ENCODE results near the gene RAB40B.
"Not testable (repeated sequence)": the region's sequence is repeated elsewhere in the genome, so short reads cannot be mapped to it uniquely, and the experiment has no call there.

The RAB40B gene

GRCh38 chr17:82667668-82668000 lies 30.9 kb downstream of the RAB40B start:
- no peak for DNase-seq

- DNase-seq, result no peak
Measured at GRCh38 chr17:82666931-82667667, 31.4 kb downstream of the RAB40B start.

DNA sequence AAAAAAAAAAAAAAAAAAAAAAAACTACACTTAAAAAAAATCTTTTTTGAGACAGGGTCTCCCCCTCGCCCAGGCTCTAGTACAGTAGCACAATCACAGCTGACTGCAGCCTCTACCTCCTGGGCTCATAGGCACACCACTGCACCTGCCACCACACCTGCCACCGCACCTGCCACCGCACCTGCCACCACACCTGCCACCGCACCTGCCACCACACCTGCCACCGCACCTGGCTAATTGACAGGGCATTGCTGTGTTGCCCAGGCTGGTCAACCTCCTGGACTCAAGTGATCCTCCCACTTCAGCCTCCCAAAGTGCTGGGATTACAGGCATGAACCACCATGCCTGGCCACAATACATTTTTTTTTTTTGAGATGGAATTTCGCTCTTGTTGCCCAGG lies 32.6 kb downstream of the RAB40B start:
- no peak for DNase-seq

DNA sequence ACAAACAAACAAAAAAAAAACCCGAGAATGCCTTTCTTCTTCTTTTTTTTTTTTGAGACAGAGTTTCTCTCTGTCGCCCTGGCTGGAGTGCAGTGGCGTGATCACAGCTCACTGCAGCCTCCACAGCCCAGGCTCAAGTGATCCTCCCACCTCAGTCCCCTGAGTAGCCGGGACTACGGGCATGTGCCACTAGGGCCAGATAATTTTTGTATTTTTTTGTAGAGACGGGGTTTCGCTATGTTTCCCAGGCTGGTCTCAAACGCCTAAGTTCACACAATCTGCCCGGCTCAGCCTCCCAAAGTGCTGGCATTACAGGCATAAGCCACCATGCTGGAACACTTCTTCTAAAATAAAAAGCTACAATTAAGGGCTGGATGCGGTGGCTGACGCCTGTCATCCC lies 33.3 kb downstream of the RAB40B start:
- no peak for DNase-seq

DNA sequence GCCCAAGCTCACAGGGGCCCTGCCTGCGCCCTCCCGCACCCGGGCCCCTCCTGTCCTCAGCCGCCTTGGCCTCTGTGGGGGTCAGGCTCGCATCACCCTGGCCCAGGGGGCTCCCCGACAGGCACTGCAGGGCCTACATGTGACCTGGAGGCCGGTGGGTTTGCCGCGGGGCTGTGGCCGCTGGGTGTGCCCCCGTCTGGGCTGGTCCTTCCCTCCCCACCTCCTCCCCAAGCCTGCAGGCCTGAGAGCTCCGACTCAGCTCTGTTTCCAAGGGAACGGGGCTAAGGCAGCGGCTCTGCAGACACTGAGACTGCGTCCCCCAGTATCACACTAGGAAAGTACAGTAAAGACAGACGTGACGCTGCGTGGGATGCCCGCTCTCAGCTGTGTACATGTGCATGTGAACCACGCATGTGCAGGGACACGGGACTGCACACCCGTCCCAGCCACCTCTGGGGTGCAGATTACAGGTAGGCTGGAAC lies 33.8 kb downstream of the RAB40B start:
- DNase-seq, result peak in 1 of 3 experiments; percentile 4

DNA sequence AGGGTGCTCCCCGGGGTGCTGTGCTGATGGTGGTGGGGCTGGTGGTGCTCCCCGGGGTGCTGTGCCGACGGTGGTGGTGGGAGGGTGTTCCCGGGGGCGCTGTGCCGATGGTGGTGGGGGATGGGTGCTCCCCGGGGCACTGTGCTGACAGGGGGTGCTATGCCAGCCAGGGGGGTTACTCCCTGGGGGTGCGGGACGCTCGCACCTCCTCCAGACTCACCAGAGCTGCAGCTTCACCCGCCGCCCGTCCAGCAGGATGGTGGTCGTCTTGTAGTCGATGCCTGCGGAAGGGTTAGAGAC lies 34.3 kb downstream of the RAB40B start:
- DNase-seq, result no peak

DNA sequence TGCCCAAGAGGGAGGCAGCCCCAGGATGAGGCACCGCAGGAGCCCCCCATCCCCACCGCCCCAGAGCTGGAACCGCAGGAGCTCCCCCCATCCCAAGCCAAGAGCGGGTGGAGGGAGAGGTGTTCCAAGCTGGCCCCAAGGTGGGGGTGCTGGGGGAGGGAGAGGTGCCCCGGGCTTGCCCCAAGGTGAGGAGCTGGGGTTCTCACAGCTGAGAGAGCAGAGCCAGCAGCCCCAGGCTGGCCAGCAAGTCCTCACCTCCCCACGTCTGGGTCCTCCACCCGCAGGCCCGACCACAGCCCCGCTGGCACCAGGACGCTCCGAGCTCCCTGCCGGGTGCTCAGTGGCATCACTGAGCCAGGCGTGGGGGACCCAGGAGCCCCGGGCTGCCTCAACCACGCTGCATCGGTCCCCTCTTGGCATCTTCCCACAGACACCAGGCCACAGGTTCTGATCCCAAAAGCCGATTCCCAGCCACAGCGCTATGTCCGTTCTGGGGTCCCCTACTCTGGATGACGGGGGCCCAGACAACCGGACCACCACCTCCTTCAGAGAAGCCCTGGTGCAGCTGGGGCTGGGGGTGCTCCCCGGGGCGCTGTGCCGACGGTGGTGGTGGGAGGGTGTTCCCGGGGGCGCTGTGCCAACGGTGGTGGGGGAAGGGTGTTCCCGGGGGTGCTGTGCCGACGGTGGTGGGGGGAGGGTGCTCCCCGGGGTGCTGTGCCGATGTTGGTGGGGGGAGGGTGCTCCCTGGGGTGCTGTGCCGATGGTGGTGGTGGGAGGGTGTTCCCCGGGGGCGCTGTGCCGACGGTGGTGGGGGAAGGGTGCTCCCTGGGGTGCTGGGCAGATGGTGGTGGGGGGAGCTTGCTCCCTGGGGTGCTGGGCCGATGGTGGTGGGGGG lies 34.9 kb downstream of the RAB40B start:
- no peak for DNase-seq

DNA sequence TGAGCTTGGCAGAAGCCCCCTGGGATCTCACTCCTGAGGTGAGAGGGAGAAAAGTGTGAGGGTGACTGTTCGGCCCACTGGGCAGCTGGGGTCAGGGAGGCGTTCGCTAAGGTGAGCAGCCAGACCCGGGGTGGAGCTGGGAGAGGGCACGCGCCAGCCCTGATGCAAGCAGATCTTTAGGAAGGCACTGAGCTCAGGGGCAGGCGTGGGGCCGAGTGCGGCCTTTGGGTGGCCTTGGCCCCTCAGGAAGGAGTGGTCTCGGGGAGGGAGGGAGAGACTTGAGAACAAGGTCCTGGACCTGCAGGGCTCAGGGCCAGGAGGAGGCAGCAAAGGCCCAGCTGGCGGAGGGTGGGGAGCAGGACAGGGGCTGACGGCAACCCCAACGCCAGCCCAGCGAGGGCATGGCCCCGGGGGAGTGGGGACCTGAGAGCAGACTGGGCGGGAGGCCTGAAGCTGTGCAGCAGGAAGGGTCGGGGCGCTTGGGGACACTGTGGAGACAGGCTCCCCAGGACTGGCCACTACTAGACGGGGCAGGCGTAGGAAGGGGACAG lies 35.7 kb downstream of the RAB40B start:
- DNase-seq, result no peak

GRCh38 chr17:82661717-82662683 lies 36.5 kb downstream of the RAB40B start:
- no peak for DNase-seq

GRCh38 chr17:82659886-82660285 lies 38.6 kb downstream of the RAB40B start:
- no peak for DNase-seq

- DNase-seq, result no peak
Measured at GRCh38 chr17:82658796-82659452, 39.6 kb downstream of the RAB40B start.

DNA sequence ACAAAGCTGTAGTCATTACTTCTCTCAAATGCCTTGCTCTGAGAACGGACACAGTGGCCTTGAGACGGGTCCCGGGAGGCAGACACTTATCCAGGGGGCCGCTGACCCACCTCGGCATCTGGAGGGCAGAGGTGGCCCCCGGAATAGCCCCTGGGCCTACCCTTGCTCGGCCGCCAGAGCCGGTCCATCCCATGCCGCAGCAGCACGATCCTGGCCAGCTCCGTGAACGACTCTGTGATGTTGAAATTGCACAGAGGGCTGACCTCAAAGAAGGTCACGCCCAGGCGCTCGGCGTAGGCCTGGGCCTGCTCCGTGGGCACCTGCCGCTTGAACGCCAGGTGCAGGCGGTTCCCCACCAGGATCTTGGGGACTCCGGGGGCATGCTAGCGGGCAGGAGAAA lies 40.2 kb downstream of the RAB40B start:
- no peak for DNase-seq

GRCh38 chr17:82657926-82658325 lies 40.6 kb downstream of the RAB40B start:
- DNase-seq, result no peak

- DNase-seq, result no peak
Measured at GRCh38 chr17:82656266-82656665, 42.2 kb downstream of the RAB40B start.

- DNase-seq, result no peak
Measured at GRCh38 chr17:82655523-82655922, 43.0 kb downstream of the RAB40B start.

DNA sequence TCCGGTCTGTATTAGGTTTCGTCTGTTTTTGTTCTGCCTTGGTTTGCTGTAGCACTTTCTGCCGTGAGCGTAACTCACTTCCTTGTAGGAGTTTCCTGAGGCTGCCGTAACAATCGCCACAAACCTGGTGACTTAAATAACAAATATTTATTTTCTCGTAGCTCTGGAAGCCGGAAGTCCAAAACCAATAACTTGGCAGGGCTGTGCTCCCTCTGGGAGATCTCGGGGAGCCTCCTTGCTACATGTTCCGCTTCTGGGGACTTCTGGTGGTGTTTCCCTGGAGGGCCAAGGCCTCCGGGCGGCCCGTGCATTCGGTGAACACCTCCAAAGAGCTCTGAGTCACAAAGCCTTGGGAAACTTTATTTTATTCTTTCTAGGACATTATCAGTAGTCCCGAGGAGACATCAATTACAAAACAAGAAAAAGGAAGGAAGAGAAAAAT lies 43.4 kb downstream of the RAB40B start:
- DNase-seq, result no peak

GRCh38 chr17:82654611-82655010 lies 43.9 kb downstream of the RAB40B start:
- DNase-seq, result not testable (repeated sequence)

DNA sequence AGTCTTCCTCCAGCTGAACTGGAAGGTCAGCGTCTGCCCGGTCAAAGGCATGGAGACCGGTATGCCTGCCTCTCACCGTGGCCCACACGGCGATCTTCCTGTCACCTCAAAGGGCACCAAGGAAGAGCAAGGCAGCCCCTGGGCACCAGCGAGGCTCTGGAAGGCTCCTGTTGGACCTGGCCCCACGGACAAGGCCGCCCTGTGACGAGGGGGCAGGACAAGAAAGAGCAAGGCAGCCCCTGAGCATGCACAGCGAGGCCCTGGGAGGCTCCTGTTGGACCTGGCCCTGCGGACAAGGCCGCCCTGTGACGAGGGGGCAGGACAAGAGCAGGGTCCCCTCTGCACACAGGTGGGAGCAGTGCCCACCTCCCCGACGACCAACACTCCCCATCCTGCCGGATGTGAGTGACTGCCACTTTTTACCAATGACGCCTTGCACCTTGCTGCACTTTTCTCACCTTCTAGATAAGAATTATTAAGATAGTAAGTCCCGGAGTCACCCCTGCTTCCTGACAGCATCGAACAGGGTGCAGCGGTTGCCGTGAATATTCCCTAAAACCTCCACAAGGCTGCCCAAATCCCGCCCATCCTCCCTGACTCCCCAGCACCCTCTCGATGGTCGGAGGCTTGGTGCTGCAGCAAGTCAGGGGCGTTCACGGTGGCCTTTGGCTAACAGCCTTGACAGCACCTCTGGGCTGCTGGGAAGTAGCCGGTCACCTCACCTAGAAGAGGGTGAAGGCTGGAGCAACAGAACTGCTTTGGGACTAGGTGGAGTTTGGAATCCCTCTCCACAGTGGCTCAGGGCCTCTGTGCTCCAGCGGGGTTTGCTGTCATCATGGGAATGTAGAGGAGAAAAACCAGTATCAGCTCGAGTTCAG lies 44.6 kb downstream of the RAB40B start:
- no peak for DNase-seq

GRCh38 chr17:82650723-82651122 lies 47.8 kb downstream of the RAB40B start:
- DNase-seq, result no peak

DNA sequence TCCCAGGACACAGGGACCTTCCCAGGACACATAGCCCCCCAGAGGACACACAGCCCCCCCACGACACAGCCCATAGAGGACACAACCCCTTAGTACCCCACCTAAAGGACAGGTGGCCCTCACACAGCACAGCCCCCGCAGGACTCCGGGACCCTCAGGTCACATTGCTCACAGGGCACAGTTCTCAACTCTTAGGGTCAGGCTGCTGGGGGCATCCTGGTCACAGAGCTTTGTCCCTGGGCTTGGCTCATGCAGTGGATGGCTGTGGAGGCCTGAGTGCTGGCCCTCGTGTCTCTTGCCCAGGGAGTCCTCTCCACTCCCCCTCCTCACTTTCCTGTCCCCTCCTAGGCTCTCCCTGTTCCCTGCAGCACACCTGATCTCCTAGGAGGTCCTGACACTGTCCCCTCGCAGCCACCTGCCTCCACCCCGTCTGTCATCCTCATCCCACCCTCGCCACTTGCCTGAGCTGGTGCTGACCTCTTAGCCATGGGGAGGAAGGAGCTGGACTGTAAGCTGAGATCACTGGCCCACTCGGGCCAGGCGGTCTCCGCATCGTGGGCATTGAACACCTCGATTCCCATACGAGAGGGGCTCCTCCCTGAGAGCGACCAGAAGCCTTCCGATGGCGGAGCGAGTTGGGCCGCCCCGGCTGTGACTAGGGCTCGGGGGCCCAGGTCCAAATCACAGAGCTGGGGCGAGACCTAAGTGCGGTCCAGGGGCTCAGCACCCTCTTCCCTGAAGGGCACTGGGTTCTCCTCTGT lies 48.8 kb downstream of the RAB40B start:
- peak in 1 of 3 experiments; percentile 27 for DNase-seq
